Psoas muscle (tissue), 8 donors: ENCODE data around the gene WDPCP. TPM values are rescaled to one million over a fixed set of nuclear protein-coding genes. Genes with fewer than 3 reads are reported as not detected.

Experiments used
- ATAC-seq, 4 donors: fragments of 200-7000 bp; cut with Tn5 transposase; one replicate each; pipeline ENCODE4 v1.9.1; 2020; ENCODE audit warnings: moderate library complexity in 3 of 4, mild to moderate bottlenecking in 2 of 4
- DNase-seq, 2 donors: peaks; one replicate each; pipeline ENCODE4 v3.0.0-alpha.2; 2020
- H3K27ac ChIP-seq: fragments of 200-600 bp; one replicate; pipeline ENCODE4 v1.8.0; 2022
- H3K27me3 ChIP-seq, 3 donors: fragments of 200-600 bp in 1 of 3; one replicate each; pipeline versions ENCODE4 v1.6.1 to v1.8.0; 2013 to 2022; ENCODE audit warnings: low read length in 2 of 3, mild to moderate bottlenecking in 2 of 3, moderate library complexity in 1 of 3; ENCODE audit not compliant: insufficient read depth in 3 of 3
- H3K36me3 ChIP-seq, 2 donors: fragments of 200-600 bp in 1 of 2; one replicate each; pipeline versions ENCODE4 v1.6.1 to v1.8.0; 2013 to 2022; ENCODE audit warnings: low read depth in 1 of 2, mild to moderate bottlenecking in 1 of 2, moderate library complexity in 1 of 2; ENCODE audit not compliant: insufficient read depth in 1 of 2
- H3K4me1 ChIP-seq: fragments of 200-600 bp; one replicate; pipeline ENCODE4 v1.8.0; 2022
- H3K4me3 ChIP-seq: fragments of 200-600 bp; one replicate; pipeline ENCODE4 v1.8.0; 2022; ENCODE audit warnings: mild to moderate bottlenecking
- H3K9me3 ChIP-seq: fragments of 200-600 bp; one replicate; pipeline ENCODE4 v1.8.0; 2022
- CTCF ChIP-seq: fragments of 200-600 bp; IDR thresholded peaks from one replicate; pipeline ENCODE4 v1.8.0; 2022; ENCODE audit warnings: antibody characterized with exemption
- WGBS, 3 donors: extraction: QIAGEN DNeasy Blood & Tissue Kit; methylation state at CpG; one replicate each; pipeline versions ENCODE4 v1.1.6 to v1.1.7; 2013; 5-methylcytosine and 5-hydroxymethylcytosine counted together
- intact Hi-C, 2 donors: fragments of 100-400 bp; cut with DNase I; formaldehyde crosslinking; loops; one replicate each; pipeline versions ENCODE4 v1.11.0 to v1.14.2; 2022
- polyA plus RNA-seq, 3 donors: library from polyadenylated mRNA; stranded (reverse); fragments of 200-250 nt; gene quantifications; one replicate each; pipeline ENCODE4 v1.2.3, GENCODE V29; 2013
- total RNA-seq, 4 donors: library from RNA; stranded (reverse); fragmentation: NEBNext Ultra II Directional in 2 of 4; extraction: Animal tissue kit (Norgen Biotek cat#: 25700) in 2 of 4; gene quantifications; one replicate each; pipeline versions ENCODE4 v1.2.1 to v1.2.4, GENCODE V29; 2021 to 2023
- donor health status: healthy with polysubstance abuse.
- donor health status: DM: no; HTN: no; CAD: no; lungs with moderate emphysema.
- donor health status: Bipolar disorder and iron deficiency.
- donor health status: healthy.
- donor health status: DM: yes; HTN: yes; CAD: no.
- donor health status: DM: no; HTN: no; CAD: no.
- donor health status: DM: no; HTN: no; CAD: no.
- donor health status: DM: yes; HTN: yes; CAD: no.

WDPCP gene
- total and polyA plus RNA-seq, 7 donors: 1.7 to 17.2 (median 4.4) TPM

DNA sequence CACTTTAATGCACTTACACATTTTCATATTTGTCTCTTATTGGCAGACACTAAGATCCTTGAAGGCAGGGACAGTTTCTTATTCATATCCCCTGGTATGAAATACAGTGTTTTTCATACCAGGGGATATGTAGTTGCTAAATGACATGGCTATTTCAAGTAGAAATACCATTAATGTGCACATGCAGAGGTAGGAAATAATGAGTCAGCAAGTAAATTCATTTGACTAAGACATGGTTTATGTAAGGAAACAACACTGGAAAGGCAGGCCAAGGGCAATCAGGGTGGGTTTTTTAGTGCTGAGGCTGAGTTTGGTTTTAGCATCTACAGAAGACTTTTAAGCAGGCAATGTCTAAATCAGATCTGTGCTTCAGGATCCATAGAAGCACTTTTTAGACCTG lies 155.9 kb downstream of the WDPCP start:
- no peak for DNase-seq
- H3K4me3 ChIP-seq: no peak overlapping the region
- H3K9me3 ChIP-seq: no peaks in the 10 kb centered on the region
- no peaks in the 10 kb centered on the region for H3K4me1 ChIP-seq
- H3K27me3 ChIP-seq: no peaks in the 10 kb centered on the region
- peaks cover 0 to 5% of the 10 kb centered on the region in 2 donors for H3K36me3 ChIP-seq
- TF ChIP-seq CTCF: no peak
- no peak for ATAC-seq
- H3K27ac ChIP-seq: no peak overlapping the region
- intact Hi-C loops: no loop called here

DNA sequence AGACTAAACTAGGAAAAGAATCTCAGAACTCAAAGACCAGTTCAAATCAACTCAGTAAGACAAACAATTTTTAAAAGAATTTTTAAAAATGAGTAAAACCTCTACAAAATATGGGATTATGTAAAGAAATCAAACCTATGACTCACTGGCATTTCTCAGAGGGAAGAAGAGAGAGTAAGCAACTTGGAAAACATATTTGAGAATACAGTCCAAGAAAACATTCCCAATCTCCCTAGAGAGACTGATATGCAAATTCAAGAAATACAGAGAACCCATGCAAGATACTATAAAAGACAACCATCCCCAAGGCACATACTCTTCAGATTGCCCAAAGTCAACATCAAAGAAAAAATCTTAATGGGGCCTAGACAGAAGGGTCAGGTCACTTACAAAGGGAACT lies 162.7 kb downstream of the WDPCP start:
- Histone ChIP-seq H3K4me3 (no peak overlapping the region), H3K36me3 (no peaks in the 10 kb centered on the region), H3K27me3 (no peaks in the 10 kb centered on the region), H3K9me3 (no peaks in the 10 kb centered on the region), H3K27ac (no peak overlapping the region), H3K4me1 (no peaks in the 10 kb centered on the region)
- intact Hi-C loops: no loop called here
- no peak for DNase-seq
- ATAC-seq: no peak
- TF ChIP-seq CTCF: no peak

GRCh38 chr2:63425079-63425416 lies 163.2 kb downstream of the WDPCP start:
- no peak for DNase-seq

GRCh38 chr2:63424329-63425078 lies 163.8 kb downstream of the WDPCP start:
- peak in 3 of 4 donors; percentile 25 to 67 (median 51) for ATAC-seq
- H3K9me3 ChIP-seq: no peaks in the 10 kb centered on the region
- DNase-seq: peak in 1 of 2 donors; percentile 36
- no peaks in the 10 kb centered on the region for H3K36me3 ChIP-seq
- no peak overlapping the region for H3K4me3 ChIP-seq
- intact Hi-C loops: no loop called here
- H3K4me1 ChIP-seq: no peaks in the 10 kb centered on the region
- H3K27me3 ChIP-seq: no peaks in the 10 kb centered on the region
- peak; percentile 39 for TF ChIP-seq CTCF
- no peak overlapping the region for H3K27ac ChIP-seq
- 77 to 83% (median 80%) methylated on average over 15 of the region's 15 CpGs for WGBS, 3 donors

More at GRCh38 chr2:63425079-63425416, 163.2 kb downstream of the WDPCP start:
- intact Hi-C loops: no loop called here
- H3K9me3 ChIP-seq: no peaks in the 10 kb centered on the region
- H3K36me3 ChIP-seq: no peaks in the 10 kb centered on the region
- WGBS, 3 donors: 75 to 87% (median 83%) methylated on average over 4 of the region's 4 CpGs
- H3K27me3 ChIP-seq: no peaks in the 10 kb centered on the region
- no peaks in the 10 kb centered on the region for H3K4me1 ChIP-seq
- ATAC-seq: no peak
- no peak for TF ChIP-seq CTCF
- H3K4me3 ChIP-seq: no peak overlapping the region
- no peak overlapping the region for H3K27ac ChIP-seq

DNA sequence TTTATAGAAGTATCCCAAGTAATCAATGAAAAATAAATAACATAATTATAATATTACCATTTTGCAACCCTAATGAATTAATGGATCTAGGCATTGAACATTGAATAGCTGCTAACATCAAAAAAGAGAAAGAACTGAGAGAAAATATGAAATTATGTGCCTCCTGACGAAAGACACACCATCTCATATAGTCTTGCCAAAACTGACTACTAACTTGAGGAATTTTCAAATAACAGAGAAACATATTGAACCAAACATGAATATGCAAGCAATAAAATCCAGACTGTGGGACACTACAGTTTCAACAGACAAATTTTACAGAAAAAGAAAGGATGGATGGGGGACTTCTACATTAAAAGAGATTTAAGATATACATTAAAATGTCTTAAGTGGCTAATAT lies 165.7 kb downstream of the WDPCP start:
- no peak for ATAC-seq
- Histone ChIP-seq H3K4me1 (no peaks in the 10 kb centered on the region), H3K27ac (no peak overlapping the region), H3K36me3 (no peaks in the 10 kb centered on the region), H3K4me3 (no peak overlapping the region), H3K27me3 (no peaks in the 10 kb centered on the region), H3K9me3 (no peaks in the 10 kb centered on the region)
- 99 to 100% (median 100%) methylated on average over 1 of the region's 1 CpG for WGBS, 3 donors
- no peak for DNase-seq
- intact Hi-C loops: no loop called here
- no peak for TF ChIP-seq CTCF
